ENCODE results near the gene TRIM29.

DNA sequence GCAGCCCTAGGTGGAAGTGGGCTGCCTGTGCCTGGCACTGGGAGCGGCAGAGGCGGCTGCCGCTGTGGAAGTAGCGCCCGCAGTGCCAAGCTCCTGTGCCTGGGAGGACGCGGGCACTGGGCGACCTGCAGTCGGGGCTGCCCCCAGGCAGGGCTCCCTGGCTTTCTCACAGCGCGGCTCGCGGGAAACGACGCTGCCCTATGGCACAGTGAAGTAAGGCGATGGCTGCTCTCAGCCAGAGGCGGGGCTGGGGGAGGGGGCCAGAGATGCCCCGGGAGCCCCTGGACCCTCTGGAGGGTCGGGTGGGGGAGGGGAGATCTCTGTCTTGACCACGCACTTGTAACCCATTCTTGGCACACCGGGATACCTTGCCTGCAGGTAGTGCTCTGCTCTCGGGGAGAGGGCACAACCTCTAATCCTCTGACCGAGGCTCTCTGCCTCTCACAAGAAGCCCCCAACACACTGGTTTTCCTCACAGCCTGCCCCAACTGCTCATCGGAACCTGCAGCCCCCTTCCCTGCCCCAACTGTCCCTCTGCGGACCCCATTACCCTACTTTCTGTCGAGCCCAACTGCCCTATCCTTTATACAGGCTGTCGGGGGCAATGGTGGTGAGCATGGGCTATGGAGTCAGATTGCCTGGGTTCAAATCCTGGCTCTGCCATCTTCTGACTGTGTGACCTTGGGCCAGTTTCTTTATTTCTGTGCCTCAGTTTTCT lies 32.2 kb upstream of the TRIM29 start:
- TF ChIP-seq, protein P1, sequence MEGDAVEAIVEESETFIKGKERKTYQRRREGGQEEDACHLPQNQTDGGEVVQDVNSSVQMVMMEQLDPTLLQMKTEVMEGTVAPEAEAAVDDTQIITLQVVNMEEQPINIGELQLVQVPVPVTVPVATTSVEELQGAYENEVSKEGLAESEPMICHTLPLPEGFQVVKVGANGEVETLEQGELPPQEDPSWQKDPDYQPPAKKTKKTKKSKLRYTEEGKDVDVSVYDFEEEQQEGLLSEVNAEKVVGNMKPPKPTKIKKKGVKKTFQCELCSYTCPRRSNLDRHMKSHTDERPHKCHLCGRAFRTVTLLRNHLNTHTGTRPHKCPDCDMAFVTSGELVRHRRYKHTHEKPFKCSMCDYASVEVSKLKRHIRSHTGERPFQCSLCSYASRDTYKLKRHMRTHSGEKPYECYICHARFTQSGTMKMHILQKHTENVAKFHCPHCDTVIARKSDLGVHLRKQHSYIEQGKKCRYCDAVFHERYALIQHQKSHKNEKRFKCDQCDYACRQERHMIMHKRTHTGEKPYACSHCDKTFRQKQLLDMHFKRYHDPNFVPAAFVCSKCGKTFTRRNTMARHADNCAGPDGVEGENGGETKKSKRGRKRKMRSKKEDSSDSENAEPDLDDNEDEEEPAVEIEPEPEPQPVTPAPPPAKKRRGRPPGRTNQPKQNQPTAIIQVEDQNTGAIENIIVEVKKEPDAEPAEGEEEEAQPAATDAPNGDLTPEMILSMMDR (IDR thresholded peaks at IDR 0.05; ENCODE audit: insufficient read depth, low read depth, low read length), result no peak
- no peak for TF ChIP-seq EZH2 (IDR thresholded peaks at IDR 0.05; ENCODE audit: insufficient read depth, low read length)
